ENCODE results near the gene CCDC102A. TPM values are rescaled to one million over a fixed set of nuclear protein-coding genes. Genes with fewer than 3 reads are reported as not detected.

CCDC102A gene
- total RNA-seq, 1 experiment from 2014 or later: 8.1 TPM

GRCh38 chr16:57537581-57538234 lies 1.3 kb upstream of the CCDC102A start:
- ChIA-PET POLR2A (ENCODE audit: unreplicated experiment) (no interaction called here), CTCF (interaction anchor here (0.6 kb wide), 1 partner anchor 10 kb away, joined by 3 read pairs; no protein-coding TSS in a partner anchor)
- Histone ChIP-seq H3K79me2 (ENCODE audit: low read depth) (no peaks in the 10 kb centered on the region), H3K9me2 (ENCODE audit: insufficient read depth) (no peaks in the 10 kb centered on the region), H3K4me3 (no peak overlapping the region), H3K27me3 (ENCODE audit: insufficient read depth, low read depth) (0 out of 2 replicates have a peak, but pooled peaks cover 7% of the 10 kb centered on the region), H3F3A (ENCODE audit: insufficient read depth, low read depth) (peaks cover 10% of the 10 kb centered on the region), H3K27ac (no peak overlapping the region), H2AFZ (no peak overlapping the region), H3K4me2 (0 out of 2 replicates have a peak overlapping the region, but pooled peaks have one; percentile 90), H3K9me3 (ENCODE audit: insufficient read depth, low read depth) (no peaks in the 10 kb centered on the region), H4K20me1 (ENCODE audit: insufficient read depth) (no peaks in the 10 kb centered on the region), H3K36me3 (ENCODE audit: low read depth) (no peaks in the 10 kb centered on the region), H3K4me1 (replicated peaks; ENCODE audit: insufficient read depth) (no peaks in the 10 kb centered on the region; the same call in 1 of the 2 replicates)
- DNase-seq: no peak
- intact Hi-C loops (cut with micrococcal nuclease; ENCODE audit: unreplicated experiment): no loop called here
- TF ChIP-seq EZH2 (IDR thresholded peaks at IDR 0.05; ENCODE audit: low read depth): no peak
- TF ChIP-seq CTCF (conservative IDR thresholded peaks at IDR 0.05): no peak
- TSS peak; percentile 29 for BruUV-seq (replicated peaks)

GRCh38 chr16:57537194-57537505 lies 779 bp upstream of the CCDC102A start:
- no peaks in the 10 kb centered on the region for H3K79me2 ChIP-seq (ENCODE audit: low read depth)
- ChIA-PET POLR2A (ENCODE audit: unreplicated experiment) (interaction anchor here (0.5 kb wide), 1 partner anchor 13 kb away, joined by 3 read pairs; no protein-coding TSS in a partner anchor), CTCF (interaction anchor here (0.6 kb wide), 1 partner anchor 9 kb away, joined by 3 read pairs; no protein-coding TSS in a partner anchor)
- H3K27ac ChIP-seq: no peak overlapping the region
- H3K9me3 ChIP-seq (ENCODE audit: insufficient read depth, low read depth): no peaks in the 10 kb centered on the region
- no peaks in the 10 kb centered on the region for H3K9me2 ChIP-seq (ENCODE audit: insufficient read depth)
- peak overlapping the region; percentile 58; the same call in 1 of the 2 replicates for H3K4me3 ChIP-seq
- H3F3A ChIP-seq (ENCODE audit: insufficient read depth, low read depth): peaks cover 10% of the 10 kb centered on the region
- BruUV-seq (replicated peaks): no TSS peak
- no peaks in the 10 kb centered on the region; the same call in 1 of the 2 replicates for H3K4me1 ChIP-seq (replicated peaks; ENCODE audit: insufficient read depth)
- H3K36me3 ChIP-seq (ENCODE audit: low read depth): no peaks in the 10 kb centered on the region
- H3K27me3 ChIP-seq (ENCODE audit: insufficient read depth, low read depth): 0 out of 2 replicates have a peak, but pooled peaks cover 7% of the 10 kb centered on the region
- H2AFZ ChIP-seq: peak overlapping the region; percentile 91
- no peak for DNase-seq
- TF ChIP-seq CTCF (conservative IDR thresholded peaks at IDR 0.05) (no peak), EZH2 (IDR thresholded peaks at IDR 0.05; ENCODE audit: low read depth) (no peak)
- H4K20me1 ChIP-seq (ENCODE audit: insufficient read depth): no peaks in the 10 kb centered on the region
- intact Hi-C loops (cut with micrococcal nuclease; ENCODE audit: unreplicated experiment): no loop called here
- H3K4me2 ChIP-seq: peak overlapping the region; percentile 90

GRCh38 chr16:57535680-57536305 lies 578 bp downstream of the CCDC102A start:
- no TSS peak for BruUV-seq (replicated peaks)
- CTCF ChIA-PET: interaction anchor here (0.6 kb wide), 1 partner anchor 189 kb away, joined by 3 read pairs; no protein-coding TSS in a partner anchor
- Histone ChIP-seq H3K9me2 (ENCODE audit: insufficient read depth) (no peaks in the 10 kb centered on the region), H3K4me1 (replicated peaks; ENCODE audit: insufficient read depth) (no peaks in the 10 kb centered on the region; the same call in 1 of the 2 replicates), H3K9me3 (ENCODE audit: insufficient read depth, low read depth) (no peaks in the 10 kb centered on the region), H2AFZ (peak overlapping the region; percentile 91), H3F3A (ENCODE audit: insufficient read depth, low read depth) (peaks cover 10% of the 10 kb centered on the region), H3K27ac (no peak overlapping the region), H3K4me3 (peak overlapping the region; percentile 58), H3K4me2 (peak overlapping the region; percentile 90), H3K79me2 (ENCODE audit: low read depth) (no peaks in the 10 kb centered on the region), H4K20me1 (ENCODE audit: insufficient read depth) (no peaks in the 10 kb centered on the region), H3K27me3 (ENCODE audit: insufficient read depth, low read depth) (0 out of 2 replicates have a peak, but pooled peaks cover 7% of the 10 kb centered on the region), H3K36me3 (ENCODE audit: low read depth) (no peaks in the 10 kb centered on the region)
- POLR2A ChIA-PET (ENCODE audit: unreplicated experiment): no interaction called here
- intact Hi-C loops (cut with micrococcal nuclease; ENCODE audit: unreplicated experiment): loop anchor here (1.0 kb wide), 1 partner anchor 49 kb away; the partner anchor contains the start of gene DOK4
- no peak for TF ChIP-seq EZH2 (IDR thresholded peaks at IDR 0.05; ENCODE audit: low read depth)
- no peak for TF ChIP-seq CTCF (conservative IDR thresholded peaks at IDR 0.05)
- DNase-seq: peak; percentile 62 to 91
